Activated T-helper 1 cell treated with anti-CD3 and anti-CD28 coated beads, Interleukin-2, amount 50 U/mL, for 16 hours (primary cell): Measurements from ENCODE around the gene SLC24A3.

Experiments used
- DNase-seq, 2 donors: peaks; one replicate each; pipeline ENCODE4 v3.0.0-alpha.2; 2020; ENCODE audit warnings: low read depth in 1 of 2, low spot score in 1 of 2

SLC24A3 gene

GRCh38 chr20:19451231-19451922 is 238.9 kb downstream of the SLC24A3 start:
- no peak for DNase-seq

GRCh38 chr20:19451923-19452295 is 239.5 kb downstream of the SLC24A3 start:
- no peak for DNase-seq

- DNase-seq, result no peak
Observed at GRCh38 chr20:19453410-19453809, 241.0 kb downstream of the SLC24A3 start.

- DNase-seq, result no peak
Observed at GRCh38 chr20:19453862-19454261, 241.4 kb downstream of the SLC24A3 start.

- DNase-seq, result no peak
Observed at GRCh38 chr20:19456595-19457395, 244.4 kb downstream of the SLC24A3 start.

GRCh38 chr20:19457611-19458010 is 245.2 kb downstream of the SLC24A3 start:
- DNase-seq, result no peak

GRCh38 chr20:19460386-19460785 is 247.9 kb downstream of the SLC24A3 start:
- no peak for DNase-seq

GRCh38 chr20:19462491-19462890 is 250.0 kb downstream of the SLC24A3 start:
- DNase-seq, result no peak

- no peak for DNase-seq
Observed at GRCh38 chr20:19463597-19463996, 251.2 kb downstream of the SLC24A3 start.

GRCh38 chr20:19465536-19465935 is 253.1 kb downstream of the SLC24A3 start:
- DNase-seq, result no peak

- no peak for DNase-seq
Observed at GRCh38 chr20:19466206-19466928, 253.9 kb downstream of the SLC24A3 start.

- DNase-seq, result no peak
Observed at GRCh38 chr20:19473216-19473921, 260.9 kb downstream of the SLC24A3 start.

GRCh38 chr20:19473922-19474286 is 261.5 kb downstream of the SLC24A3 start:
- DNase-seq, result no peak

- no peak for DNase-seq
Observed at GRCh38 chr20:19478320-19478895, 266.0 kb downstream of the SLC24A3 start.

- no peak for DNase-seq
Observed at GRCh38 chr20:19482726-19483125, 270.3 kb downstream of the SLC24A3 start.

- DNase-seq, result no peak
Observed at GRCh38 chr20:19483309-19483708, 270.9 kb downstream of the SLC24A3 start.

- DNase-seq, result no peak
Observed at GRCh38 chr20:19486446-19486845, 274.0 kb downstream of the SLC24A3 start.

GRCh38 chr20:19487420-19487819 is 275.0 kb downstream of the SLC24A3 start:
- DNase-seq, result no peak

GRCh38 chr20:19491241-19491640 is 278.8 kb downstream of the SLC24A3 start:
- no peak for DNase-seq

- no peak for DNase-seq
Observed at GRCh38 chr20:19492116-19492515, 279.7 kb downstream of the SLC24A3 start.

- no peak for DNase-seq
Observed at GRCh38 chr20:19492687-19493336, 280.4 kb downstream of the SLC24A3 start.
